ENCODE data around the gene SPPL2B.
A peak's percentile ranks its signal among the peaks of the same experiment; 100 is the strongest.

The SPPL2B gene

GRCh38 chr19:2324220-2324948 is 4.1 kb upstream of the SPPL2B start:
- DNase-seq, result no peak

- DNase-seq, result no peak
These were observed 3.0 kb upstream of the SPPL2B start for GRCh38 chr19:2325281-2326046.

GRCh38 chr19:2326699-2327360 is 1.7 kb upstream of the SPPL2B start:
- no peak for DNase-seq

GRCh38 chr19:2327773-2328400 is 597 bp upstream of the SPPL2B start:
- peak; percentile 94 for DNase-seq

GRCh38 chr19:2329149-2329478 is 630 bp downstream of the SPPL2B start:
- DNase-seq, result no peak

GRCh38 chr19:2329501-2329916 is 1.0 kb downstream of the SPPL2B start:
- DNase-seq, result no peak

- no peak for DNase-seq
These were observed 1.8 kb downstream of the SPPL2B start for GRCh38 chr19:2330255-2330631.

GRCh38 chr19:2330632-2331284 is 2.3 kb downstream of the SPPL2B start:
- no peak for DNase-seq

- no peak for DNase-seq
These were observed 3.2 kb downstream of the SPPL2B start for GRCh38 chr19:2331601-2332246.

- peak; percentile 39 for DNase-seq
These were observed 4.0 kb downstream of the SPPL2B start for GRCh38 chr19:2332341-2333026.

GRCh38 chr19:2333027-2333806 is 4.7 kb downstream of the SPPL2B start:
- DNase-seq, result no peak

- no peak for DNase-seq
These were observed 5.3 kb downstream of the SPPL2B start for GRCh38 chr19:2333807-2334211.

GRCh38 chr19:2334426-2334825 is 5.9 kb downstream of the SPPL2B start:
- no peak for DNase-seq

- no peak for DNase-seq
These were observed 6.7 kb downstream of the SPPL2B start for GRCh38 chr19:2334986-2335846.

GRCh38 chr19:2335848-2336247 is 7.4 kb downstream of the SPPL2B start:
- no peak for DNase-seq

GRCh38 chr19:2336528-2337328 is 8.2 kb downstream of the SPPL2B start:
- no peak for DNase-seq

- no peak for DNase-seq
These were observed 8.8 kb downstream of the SPPL2B start for GRCh38 chr19:2337329-2337707.

- no peak for DNase-seq
These were observed 9.7 kb downstream of the SPPL2B start for GRCh38 chr19:2338055-2338615.
